OCI-LY7 (cell line): ENCODE results near the gene CAPN14.

Source experiments
- CTCF ChIP-seq: fragments of 200-600 bp; sonication (generic); conservative IDR thresholded peaks from 2 replicates; pipeline ENCODE4 v1.5.1; 2014; ENCODE audit warnings: mild to moderate bottlenecking, antibody characterized with exemption, low read length, moderate library complexity, mixed read lengths
- EZH2phosphoT487 ChIP-seq: fragments of 200-600 bp; sonication (generic); IDR thresholded peaks from 2 replicates; pipeline ENCODE4 v1.6.1; 2018; ENCODE audit warnings: low read depth, borderline replicate concordance, mild to moderate bottlenecking, mixed run types, antibody characterized with exemption, low read length, moderate library complexity, mixed read lengths

DNA sequence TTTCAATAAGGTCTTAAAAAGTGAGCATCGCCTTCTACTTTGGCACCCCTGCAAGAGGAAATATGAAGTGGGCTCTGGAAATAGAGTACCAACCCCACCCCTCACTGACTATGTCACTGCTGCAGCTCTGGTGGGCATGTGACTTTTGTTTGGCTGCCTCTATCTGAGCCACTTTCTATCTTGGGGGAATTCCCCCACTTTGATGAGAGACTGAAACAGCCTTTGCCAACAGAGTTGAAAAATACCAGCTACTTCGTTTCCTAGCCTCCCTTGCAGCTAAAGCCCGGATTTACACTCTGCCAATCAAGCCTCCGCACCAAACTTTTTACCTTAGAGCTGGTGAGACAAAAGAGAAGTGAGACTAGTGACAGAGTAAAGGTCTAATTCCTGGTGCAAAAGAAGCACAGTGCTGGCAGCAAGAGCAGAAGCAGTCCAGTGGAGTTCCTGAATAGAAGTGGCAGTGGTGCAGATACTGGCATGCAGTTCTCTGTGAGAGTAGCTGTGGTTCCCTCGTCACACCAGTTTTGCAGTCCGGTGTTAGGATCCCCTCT lies 67.1 kb downstream of the CAPN14 start:
- TF ChIP-seq CTCF (no peak), EZH2phosphoT487 (no peak)
